Measurements from ENCODE around the gene GPRC5C.

GRCh38 chr17:74383141-74383540, 48.7 kb upstream of the GPRC5C start:
- TF ChIP-seq CTCF (IDR thresholded peaks at IDR 0.05) (no peak), POLR2A (IDR thresholded peaks at IDR 0.05) (no peak)
